Tibial artery (tissue), 4 donors: Measurements from ENCODE around the gene FAM168A.
A peak's percentile ranks its signal among the peaks of the same experiment; 100 is the strongest.

Source experiments
- DNase-seq, 2 donors: peaks; one replicate each; pipeline ENCODE4 v3.0.0-alpha.2; 2019
- H3K27ac ChIP-seq, 2 donors: fragments of 200-600 bp; sonication (generic) in 1 of 2; 1 replicate in 1 of 2; 2 replicates in 1 of 2; pipeline ENCODE4 v1.5.1; 2018 to 2019; ENCODE audit warnings: mild to moderate bottlenecking in 1 of 2
- H3K27me3 ChIP-seq, 2 donors: fragments of 200-600 bp; sonication (generic) in 1 of 2; one replicate each; pipeline versions ENCODE4 v1.5.1 to v1.6.0; 2016 to 2019
- H3K36me3 ChIP-seq, 3 donors: fragments of 200-600 bp; sonication (generic) in 2 of 3; one replicate each; pipeline ENCODE4 v1.5.1; 2016 to 2019; ENCODE audit warnings: mild to moderate bottlenecking in 2 of 3
- H3K4me1 ChIP-seq, 4 donors: fragments of 200-600 bp; sonication (generic) in 2 of 4; 1 replicate in 3 of 4; 2 replicates in 1 of 4; pipeline ENCODE4 v1.5.1; 2016 to 2019
- H3K4me3 ChIP-seq, 2 donors: fragments of 200-600 bp; sonication (generic) in 1 of 2; 1 replicate in 1 of 2; 2 replicates in 1 of 2; pipeline ENCODE4 v1.5.1; 2018 to 2019; ENCODE audit warnings: mild to moderate bottlenecking in 2 of 2
- H3K9me3 ChIP-seq, 3 donors: fragments of 200-600 bp; sonication (generic) in 1 of 3; one replicate each; pipeline ENCODE4 v1.5.1; 2016 to 2019
- CTCF ChIP-seq, 2 experiments: fragments of 200-600 bp in 1 of 2; fragments of 450-650 bp in 1 of 2; IDR thresholded peaks; one replicate each; pipeline ENCODE4 v1.5.1; 2017 to 2019; ENCODE audit warnings: antibody characterized with exemption in 2 of 2, mild to moderate bottlenecking in 1 of 2, moderate library complexity in 1 of 2
- intact Hi-C: fragments of 100-400 bp; cut with DNase I; formaldehyde crosslinking; loops from one replicate; pipeline ENCODE4 v1.15.0; 2023; ENCODE audit warnings: low total_unique reads

The FAM168A gene

GRCh38 chr11:73597956-73598718 lies at the start of gene FAM168A:
Gene FAM168A (minus strand): TSS chr11:73598112. CDS start chr11:73468474, 129,638 bp downstream.
- Histone ChIP-seq H3K36me3 (no peaks in the 10 kb centered on the region), H3K9me3 (no peaks in the 10 kb centered on the region), H3K4me1 (peaks cover 0 to 26% (median 13%) of the 10 kb centered on the region in 4 donors), H3K27ac (peak within 1 kb of the TSS; percentile 80 to 88), H3K4me3 (peak within 1 kb of the TSS; percentile 83 to 99), H3K27me3 (no peaks in the 10 kb centered on the region)
- intact Hi-C loops: no loop called here
- DNase-seq: peak; percentile 95 to 97
- TF ChIP-seq CTCF (IDR thresholded peaks at IDR 0.05): peak; percentile 34 to 43

- no peaks in the 10 kb centered on the region for H3K36me3 ChIP-seq
- peak overlapping the region in 1 of 2 donors; percentile 22 for H3K27ac ChIP-seq
- H3K4me1 ChIP-seq: peaks cover 0 to 13% (median 5%) of the 10 kb centered on the region in 4 donors
- H3K9me3 ChIP-seq: no peaks in the 10 kb centered on the region
- peaks cover 0 to 2% of the 10 kb centered on the region in 2 donors for H3K27me3 ChIP-seq
- peak overlapping the region; percentile 11 to 44 for H3K4me3 ChIP-seq
- peak; percentile 85 to 94 for DNase-seq
- TF ChIP-seq CTCF (IDR thresholded peaks at IDR 0.05): no peak
- intact Hi-C loops: no loop called here
Observed at GRCh38 chr11:73647459-73648100, 49.7 kb upstream of the FAM168A start.

- no peak for TF ChIP-seq CTCF (IDR thresholded peaks at IDR 0.05)
- no peaks in the 10 kb centered on the region for H3K36me3 ChIP-seq
- H3K9me3 ChIP-seq: no peaks in the 10 kb centered on the region
- no peak for DNase-seq
- no peak within 1 kb of the TSS for H3K27ac ChIP-seq
- intact Hi-C loops: no loop called here
- H3K4me1 ChIP-seq: peaks cover 0 to 13% (median 5%) of the 10 kb centered on the region in 4 donors
- H3K4me3 ChIP-seq: peak within 1 kb of the TSS; percentile 11 to 44
- H3K27me3 ChIP-seq: peaks cover 0 to 12% of the 10 kb centered on the region in 2 donors
Observed at GRCh38 chr11:73645972-73646631, 48.2 kb upstream of the FAM168A start, which contains the start of gene PLEKHB1. Gene PLEKHB1 (plus strand): TSS chr11:73646581. CDS start chr11:73646609, 28 bp downstream.

- TF ChIP-seq CTCF (IDR thresholded peaks at IDR 0.05): no peak
- intact Hi-C loops: no loop called here
Observed at GRCh38 chr11:73645121-73645969, 47.4 kb upstream of the FAM168A start.

GRCh38 chr11:73641668-73642067 lies 43.8 kb upstream of the FAM168A start:
- DNase-seq: no peak
- intact Hi-C loops: no loop called here
- H3K27ac ChIP-seq: no peak overlapping the region
- TF ChIP-seq CTCF (IDR thresholded peaks at IDR 0.05): no peak
- H3K4me3 ChIP-seq: no peak overlapping the region
- no peaks in the 10 kb centered on the region for H3K36me3 ChIP-seq
- peaks cover 0 to under 1% (median 0%) of the 10 kb centered on the region in 4 donors for H3K4me1 ChIP-seq
- H3K9me3 ChIP-seq: no peaks in the 10 kb centered on the region
- H3K27me3 ChIP-seq: peaks cover 0 to 19% of the 10 kb centered on the region in 2 donors

More at GRCh38 chr11:73645121-73645969, 47.4 kb upstream of the FAM168A start:
- H3K27me3 ChIP-seq: peaks cover 0 to 14% of the 10 kb centered on the region in 2 donors
- no peak overlapping the region for H3K27ac ChIP-seq
- H3K4me3 ChIP-seq: no peak overlapping the region
- H3K36me3 ChIP-seq: no peaks in the 10 kb centered on the region
- H3K9me3 ChIP-seq: no peaks in the 10 kb centered on the region
- peaks cover 0 to 13% (median 5%) of the 10 kb centered on the region in 4 donors for H3K4me1 ChIP-seq
- DNase-seq: no peak
